OCI-LY1 (cell line): ENCODE results near the gene LRR1.

Experiments used
- H2AFZ ChIP-seq: fragments of 200-600 bp; sonication (generic), shearing (Covaris generic); 2 replicates; pipeline ENCODE4 v1.6.0; 2014; ENCODE audit warnings: antibody characterized with exemption, mild to moderate bottlenecking, low read length
- H3F3A ChIP-seq: fragments of 200-600 bp; sonication (generic), shearing (Covaris generic); 2 replicates; pipeline ENCODE4 v1.6.0; 2014; ENCODE audit warnings: mild to moderate bottlenecking, antibody characterized with exemption, low read length, moderate library complexity; ENCODE audit not compliant: insufficient read depth
- H3K27ac ChIP-seq: fragments of 200-600 bp; sonication (generic); 2 replicates; pipeline ENCODE4 v1.5.1; 2014; ENCODE audit warnings: low read length, mixed run types, mild to moderate bottlenecking, low read depth; ENCODE audit not compliant: poor library complexity, severe bottlenecking
- H3K27me3 ChIP-seq: fragments of 200-600 bp; sonication (generic); 2 replicates; pipeline ENCODE4 v1.6.0; 2014; ENCODE audit warnings: antibody characterized with exemption, mild to moderate bottlenecking, low read length, moderate library complexity; ENCODE audit not compliant: insufficient read depth
- H3K36me3 ChIP-seq: fragments of 200-600 bp; sonication (generic); 2 replicates; pipeline ENCODE4 v1.6.1; 2014; ENCODE audit warnings: mild to moderate bottlenecking, antibody characterized with exemption, low read length, moderate library complexity, mixed read lengths; ENCODE audit not compliant: insufficient read depth
- H3K4me1 ChIP-seq: fragments of 200-600 bp; sonication (generic); 2 replicates; pipeline ENCODE4 v1.5.1; 2014; ENCODE audit warnings: mild to moderate bottlenecking, low read length, moderate library complexity; ENCODE audit not compliant: insufficient read depth, severe bottlenecking
- H3K4me2 ChIP-seq: fragments of 200-600 bp; sonication (generic), shearing (Covaris generic); 2 replicates; pipeline ENCODE4 v1.6.1; 2014; ENCODE audit warnings: low read length
- H3K4me3 ChIP-seq: fragments of 200-600 bp; sonication (generic); 2 replicates; pipeline ENCODE4 v1.5.1; 2014; ENCODE audit warnings: low read length, low read depth, mild to moderate bottlenecking, mixed read lengths; ENCODE audit not compliant: poor library complexity, severe bottlenecking
- H3K79me2 ChIP-seq: fragments of 200-600 bp; shearing (Covaris generic); 2 replicates; pipeline ENCODE4 v1.6.1; 2016; ENCODE audit warnings: mixed run types, low read length, mixed read lengths; ENCODE audit not compliant: insufficient read depth
- H3K9ac ChIP-seq: fragments of 200-600 bp; sonication (generic), shearing (Covaris generic); 2 replicates; pipeline ENCODE4 v1.6.1; 2014; ENCODE audit warnings: mild to moderate bottlenecking, low read length, mixed read lengths
- H3K9me2 ChIP-seq: fragments of 200-600 bp; sonication (generic), shearing (Covaris generic); 2 replicates; pipeline ENCODE4 v1.6.1; 2014; ENCODE audit warnings: low read depth, mild to moderate bottlenecking, low read length, mixed read lengths
- H3K9me3 ChIP-seq: fragments of 200-600 bp; shearing (Covaris generic); 2 replicates; pipeline ENCODE4 v1.6.1; 2014; ENCODE audit warnings: low read length, mixed read lengths
- H4K20me1 ChIP-seq: fragments of 200-600 bp; sonication (generic), shearing (Covaris generic); 2 replicates; pipeline ENCODE4 v1.6.0; 2016; ENCODE audit warnings: mild to moderate bottlenecking, low read length; ENCODE audit not compliant: insufficient read depth
- EZH2 ChIP-seq: fragments of 200-600 bp; sonication (generic), shearing (Covaris generic); IDR thresholded peaks from 2 replicates; pipeline ENCODE4 v1.8.0; 2017; ENCODE audit warnings: borderline replicate concordance, mixed run types, mild to moderate bottlenecking, antibody characterized with exemption, low read length, moderate library complexity, mixed read lengths
- TF ChIP-seq, protein P1 (sequence below): fragments of 200-600 bp; sonication (generic), shearing (Covaris generic); IDR thresholded peaks from 2 replicates; pipeline ENCODE4 v1.5.1; 2017; ENCODE audit warnings: mild to moderate bottlenecking, antibody characterized with exemption, low read length, moderate library complexity, mixed read lengths

Gene LRR1

DNA sequence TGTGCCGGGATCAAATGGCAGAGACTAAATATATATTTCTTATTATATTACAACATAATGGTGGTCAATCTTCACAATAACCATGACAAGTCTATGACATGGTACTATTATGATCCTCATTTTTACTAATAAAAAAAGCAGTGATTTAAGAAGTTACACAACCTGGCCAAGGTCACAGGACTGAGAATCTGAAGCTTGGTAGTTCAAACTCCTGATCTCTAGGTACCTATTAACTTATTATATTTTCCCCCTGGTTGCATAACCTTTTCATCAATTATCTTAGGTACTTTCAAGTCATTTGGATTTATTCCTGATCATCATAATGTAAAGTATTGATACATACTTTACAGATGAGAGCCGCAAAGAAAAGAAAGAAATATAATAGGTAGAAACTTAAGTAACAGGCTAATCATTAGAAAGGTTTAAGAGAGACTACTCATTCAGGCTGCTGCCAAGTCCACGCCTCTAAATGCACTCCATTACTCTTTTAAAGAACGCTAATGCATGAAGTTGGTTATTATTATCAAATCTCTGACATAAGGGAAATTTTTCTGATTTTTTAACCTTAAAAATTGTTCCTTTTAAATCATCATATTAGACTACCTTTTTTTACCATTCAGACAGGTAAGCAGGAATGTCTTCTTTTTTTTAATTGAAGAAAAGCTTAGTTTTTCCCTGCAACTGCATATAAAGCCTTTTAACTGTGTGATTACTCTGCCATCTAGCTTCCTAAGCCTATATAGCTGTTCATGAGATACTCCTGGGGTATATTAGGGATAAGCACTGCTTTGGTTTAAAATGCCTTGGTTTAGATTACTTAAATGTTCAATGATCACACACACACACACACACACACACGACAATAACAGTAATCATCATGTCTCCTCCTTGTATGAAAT lies 48.2 kb upstream of the LRR1 start:
- H3K9me2 ChIP-seq, result no peaks in the 10 kb centered on the region
- H3K4me2 ChIP-seq, result no peak overlapping the region
- H3K27ac ChIP-seq, result no peak overlapping the region
- TF ChIP-seq, protein P1, sequence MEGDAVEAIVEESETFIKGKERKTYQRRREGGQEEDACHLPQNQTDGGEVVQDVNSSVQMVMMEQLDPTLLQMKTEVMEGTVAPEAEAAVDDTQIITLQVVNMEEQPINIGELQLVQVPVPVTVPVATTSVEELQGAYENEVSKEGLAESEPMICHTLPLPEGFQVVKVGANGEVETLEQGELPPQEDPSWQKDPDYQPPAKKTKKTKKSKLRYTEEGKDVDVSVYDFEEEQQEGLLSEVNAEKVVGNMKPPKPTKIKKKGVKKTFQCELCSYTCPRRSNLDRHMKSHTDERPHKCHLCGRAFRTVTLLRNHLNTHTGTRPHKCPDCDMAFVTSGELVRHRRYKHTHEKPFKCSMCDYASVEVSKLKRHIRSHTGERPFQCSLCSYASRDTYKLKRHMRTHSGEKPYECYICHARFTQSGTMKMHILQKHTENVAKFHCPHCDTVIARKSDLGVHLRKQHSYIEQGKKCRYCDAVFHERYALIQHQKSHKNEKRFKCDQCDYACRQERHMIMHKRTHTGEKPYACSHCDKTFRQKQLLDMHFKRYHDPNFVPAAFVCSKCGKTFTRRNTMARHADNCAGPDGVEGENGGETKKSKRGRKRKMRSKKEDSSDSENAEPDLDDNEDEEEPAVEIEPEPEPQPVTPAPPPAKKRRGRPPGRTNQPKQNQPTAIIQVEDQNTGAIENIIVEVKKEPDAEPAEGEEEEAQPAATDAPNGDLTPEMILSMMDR, result peak; percentile 30; the same call in 1 of the 2 replicates
- no peak for TF ChIP-seq EZH2
- no peaks in the 10 kb centered on the region for H3K79me2 ChIP-seq
- H3F3A ChIP-seq, result no peaks in the 10 kb centered on the region
- H4K20me1 ChIP-seq, result no peaks in the 10 kb centered on the region
- H3K9ac ChIP-seq, result no peak overlapping the region
- H3K4me3 ChIP-seq, result no peak overlapping the region
- no peaks in the 10 kb centered on the region for H3K27me3 ChIP-seq
- no peaks in the 10 kb centered on the region for H3K4me1 ChIP-seq
- H3K36me3 ChIP-seq, result no peaks in the 10 kb centered on the region
- no peaks in the 10 kb centered on the region for H3K9me3 ChIP-seq
- no peak overlapping the region for H2AFZ ChIP-seq

DNA sequence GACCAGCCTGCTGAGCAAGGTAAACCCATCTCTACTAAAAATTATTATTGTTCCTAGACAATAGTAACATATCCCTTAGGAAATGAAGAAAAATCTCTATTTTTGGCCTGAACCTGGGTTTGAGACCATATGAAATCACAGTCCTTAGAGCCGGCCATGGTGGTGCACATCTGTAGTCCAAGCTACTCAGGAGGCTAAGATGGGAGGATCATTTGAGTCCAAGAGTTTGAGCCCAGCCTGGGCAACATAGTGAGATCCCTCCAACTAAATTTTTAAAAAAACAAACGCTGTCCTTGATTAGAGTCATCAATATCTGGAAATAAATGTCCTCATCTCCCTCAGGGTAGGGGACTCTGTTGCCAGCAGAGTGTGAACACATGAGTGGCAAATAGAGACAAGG lies 47.2 kb upstream of the LRR1 start:
- H3K4me3 ChIP-seq, result no peak overlapping the region
- H4K20me1 ChIP-seq, result no peaks in the 10 kb centered on the region
- H3K27me3 ChIP-seq, result no peaks in the 10 kb centered on the region
- no peak overlapping the region for H3K9ac ChIP-seq
- H3K36me3 ChIP-seq, result no peaks in the 10 kb centered on the region
- no peak overlapping the region for H2AFZ ChIP-seq
- H3K9me2 ChIP-seq, result no peaks in the 10 kb centered on the region
- H3K27ac ChIP-seq, result no peak overlapping the region
- no peak overlapping the region for H3K4me2 ChIP-seq
- TF ChIP-seq, protein P1, result no peak
- no peak for TF ChIP-seq EZH2
- no peaks in the 10 kb centered on the region for H3K4me1 ChIP-seq
- no peaks in the 10 kb centered on the region for H3K79me2 ChIP-seq
- H3K9me3 ChIP-seq, result no peaks in the 10 kb centered on the region
- H3F3A ChIP-seq, result no peaks in the 10 kb centered on the region

DNA sequence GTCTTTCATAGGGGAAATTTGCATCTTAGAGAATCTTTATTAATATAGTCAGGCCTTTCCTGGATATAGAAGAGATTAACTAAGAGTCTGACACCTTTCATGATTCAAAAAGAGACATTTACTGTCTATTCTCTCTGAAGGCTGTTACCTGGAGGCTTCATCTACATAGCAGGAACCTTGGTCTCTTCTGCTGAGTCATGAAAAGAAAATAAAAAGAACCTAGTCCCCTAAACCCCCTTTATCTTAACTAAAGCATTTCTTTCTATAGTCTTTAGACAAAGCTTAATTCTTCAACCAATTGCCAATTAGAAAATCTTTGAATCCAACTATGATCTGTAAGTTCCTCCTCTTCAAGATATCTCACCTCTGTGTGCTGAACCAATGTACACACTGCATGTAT lies 45.6 kb upstream of the LRR1 start:
- Histone ChIP-seq H4K20me1 (no peaks in the 10 kb centered on the region), H2AFZ (no peak overlapping the region)
- TF ChIP-seq, protein P1, result no peak
- no peak for TF ChIP-seq EZH2

More for the DNA sequence above, 45.6 kb upstream of the LRR1 start:
- Histone ChIP-seq H3K9me2 (no peaks in the 10 kb centered on the region), H3K27ac (no peak overlapping the region), H3K4me2 (no peak overlapping the region), H3K36me3 (no peaks in the 10 kb centered on the region), H3K9me3 (no peaks in the 10 kb centered on the region), H3K9ac (no peak overlapping the region), H3K4me3 (no peak overlapping the region), H3K27me3 (no peaks in the 10 kb centered on the region), H3F3A (no peaks in the 10 kb centered on the region), H3K4me1 (no peaks in the 10 kb centered on the region), H3K79me2 (no peaks in the 10 kb centered on the region)
